ENCODE data around the gene GLIS2. TPM values are rescaled to one million over a fixed set of nuclear protein-coding genes. Genes with fewer than 3 reads are reported as not detected.

Gene GLIS2
- total RNA-seq, 1 donor from 2014 or later = 6.8 TPM

DNA sequence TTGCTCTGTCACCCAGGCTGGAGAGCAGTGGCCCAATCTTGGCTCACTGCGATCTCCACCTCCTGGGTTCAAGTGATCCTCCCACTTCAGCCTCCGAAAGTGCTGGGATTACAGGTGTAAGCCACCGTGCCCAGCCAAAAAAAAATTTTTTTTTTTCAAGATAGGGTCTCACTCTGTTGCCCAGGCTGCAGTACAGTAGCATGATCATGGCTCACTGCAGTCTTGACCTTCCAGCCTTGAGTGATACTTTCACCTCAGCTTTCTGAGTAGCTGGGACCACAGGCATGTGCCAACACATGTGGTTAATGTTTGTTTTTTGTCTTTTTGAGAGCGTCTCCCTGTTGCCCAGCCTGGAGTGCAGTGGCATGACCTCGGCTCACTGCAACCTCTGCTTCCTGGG lies 37.0 kb downstream of the GLIS2 start:
- no peak for DNase-seq

DNA sequence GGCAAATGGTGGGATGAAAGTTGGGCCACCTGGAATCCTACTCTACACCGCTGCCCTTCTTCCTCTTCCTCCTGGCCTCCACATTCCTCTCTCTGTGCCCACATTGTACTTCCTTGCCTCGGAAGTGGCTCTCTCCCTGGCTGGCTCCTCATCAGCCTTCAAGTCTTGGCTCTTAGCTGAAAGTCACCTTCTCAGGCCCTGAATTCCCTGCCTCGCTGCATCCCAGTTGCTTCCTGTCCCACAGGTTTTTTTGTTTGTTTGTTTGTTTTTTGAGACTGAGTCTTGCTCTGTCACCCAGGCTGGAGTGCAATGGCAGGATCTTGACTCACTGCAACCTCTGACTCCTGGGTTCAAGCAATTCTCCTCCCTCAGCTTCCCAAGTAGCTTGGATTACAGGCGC lies 37.8 kb downstream of the GLIS2 start:
- no peak for DNase-seq

DNA sequence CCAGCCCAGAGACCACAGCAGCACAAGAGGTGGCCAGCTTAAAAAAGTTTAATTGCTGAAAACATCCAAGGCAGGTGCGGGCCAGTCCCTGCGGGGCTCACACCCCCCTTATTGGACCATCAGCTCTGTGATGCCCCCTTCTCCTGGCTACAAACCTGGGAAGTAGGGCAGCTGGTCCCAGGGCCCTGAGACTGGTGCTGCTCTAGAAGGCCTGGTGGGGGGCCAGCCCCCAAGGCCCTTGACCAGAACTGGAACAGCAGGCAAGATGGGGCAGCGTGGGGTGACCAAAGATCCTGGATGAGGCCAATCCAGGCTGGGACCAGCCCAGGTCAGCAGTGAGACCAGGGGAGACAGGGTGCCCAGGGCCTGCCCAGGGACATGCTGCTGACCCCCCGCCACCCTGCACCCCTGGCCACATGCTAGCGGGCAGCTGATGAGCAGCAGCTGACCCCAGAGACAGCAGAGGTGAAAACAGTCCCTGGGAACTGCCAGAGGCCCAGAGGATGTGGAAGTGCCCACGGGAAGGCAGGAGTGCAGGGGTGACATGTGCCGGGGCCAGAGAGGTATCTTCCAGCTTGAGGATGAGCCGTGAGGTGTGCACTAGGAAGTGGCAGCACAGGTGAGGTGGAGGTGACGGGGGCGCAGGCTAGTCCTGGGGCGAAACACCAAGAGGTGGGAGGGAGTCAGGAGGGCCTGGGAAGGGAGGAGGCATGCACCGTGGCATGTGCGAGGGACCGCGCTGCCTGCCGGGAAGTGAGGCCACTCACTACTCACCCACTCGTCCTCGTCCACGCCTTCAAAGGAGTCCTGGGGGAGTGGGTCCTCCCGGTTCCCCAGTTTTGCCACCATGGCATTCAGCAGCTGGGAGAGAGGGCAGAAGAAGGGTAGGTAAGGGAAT lies 38.9 kb downstream of the GLIS2 start:
- no peak for DNase-seq

DNA sequence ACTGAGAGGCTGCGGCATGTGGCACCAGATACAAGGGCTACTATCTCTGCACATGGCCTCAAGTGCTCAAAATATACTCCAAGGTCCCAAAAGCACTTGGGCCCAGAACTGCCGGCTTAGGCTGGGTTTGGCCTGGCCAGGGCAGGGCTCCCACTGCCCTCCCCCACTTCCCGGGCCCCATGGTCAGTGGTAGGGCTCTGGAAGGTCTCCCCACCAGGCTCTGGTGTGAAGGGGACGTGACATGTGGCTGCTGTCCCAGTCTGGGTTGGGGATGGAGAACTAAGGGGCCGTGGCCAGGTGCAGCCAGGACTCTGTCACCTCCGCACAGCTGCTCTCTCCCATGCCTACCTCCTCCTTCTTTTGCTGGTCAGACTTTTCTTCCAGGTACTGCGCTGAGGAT lies 41.0 kb downstream of the GLIS2 start:
- DNase-seq = no peak

DNA sequence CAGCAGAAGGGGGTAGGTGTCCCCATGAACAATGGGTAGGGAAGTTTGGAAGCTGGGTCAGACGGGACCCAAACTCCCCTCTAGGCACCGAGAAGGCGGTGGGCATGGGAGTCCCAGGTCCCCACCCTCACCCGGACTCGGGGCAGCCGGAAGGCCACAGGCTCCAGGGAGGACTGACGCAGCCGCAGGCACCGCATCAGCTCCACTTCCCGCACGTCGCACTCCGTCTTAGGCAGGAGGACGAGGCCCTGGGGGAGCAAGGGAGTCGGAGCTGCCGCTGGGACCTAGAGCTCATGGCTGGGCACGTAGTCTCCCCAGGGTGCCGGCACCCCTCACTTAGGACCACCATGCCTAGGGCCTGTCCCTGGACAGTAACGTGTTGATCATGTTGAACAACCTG lies 42.4 kb downstream of the GLIS2 start:
- no peak for DNase-seq

DNA sequence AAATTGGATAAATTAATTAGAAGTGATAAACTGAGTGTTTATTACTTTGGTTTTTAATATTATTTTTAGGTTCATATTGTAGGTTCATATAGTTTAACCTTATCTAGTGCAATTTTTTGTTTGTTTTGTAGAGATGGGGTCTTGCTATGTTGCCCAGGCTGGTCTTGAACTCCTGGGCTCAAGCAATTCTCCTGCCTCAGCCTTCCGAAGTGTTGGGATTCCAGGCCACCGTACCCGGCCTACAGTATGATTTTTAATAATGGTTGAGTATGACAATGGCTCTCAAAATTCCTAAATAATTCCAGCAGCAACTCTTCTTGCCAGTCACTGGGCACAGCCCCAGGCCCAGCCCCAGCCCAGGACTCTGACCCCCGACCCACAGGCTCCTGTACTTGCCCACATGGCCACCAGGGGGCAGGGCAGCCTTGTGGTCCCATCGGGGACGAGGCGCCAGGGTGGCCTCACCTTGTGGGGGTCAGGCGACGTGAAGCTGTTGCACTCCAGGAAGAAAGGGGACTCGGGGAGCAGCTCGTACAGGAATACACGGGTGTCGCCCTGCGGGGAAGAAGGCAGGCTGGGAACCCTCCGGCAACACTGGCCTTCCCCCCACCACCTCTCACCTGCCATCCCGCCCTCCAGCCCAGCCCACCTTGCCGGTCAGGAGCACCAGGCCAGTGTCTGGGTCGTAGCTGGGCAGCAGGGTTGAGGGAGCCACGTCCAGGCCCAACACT lies 43.1 kb downstream of the GLIS2 start:
- DNase-seq = no peak

DNA sequence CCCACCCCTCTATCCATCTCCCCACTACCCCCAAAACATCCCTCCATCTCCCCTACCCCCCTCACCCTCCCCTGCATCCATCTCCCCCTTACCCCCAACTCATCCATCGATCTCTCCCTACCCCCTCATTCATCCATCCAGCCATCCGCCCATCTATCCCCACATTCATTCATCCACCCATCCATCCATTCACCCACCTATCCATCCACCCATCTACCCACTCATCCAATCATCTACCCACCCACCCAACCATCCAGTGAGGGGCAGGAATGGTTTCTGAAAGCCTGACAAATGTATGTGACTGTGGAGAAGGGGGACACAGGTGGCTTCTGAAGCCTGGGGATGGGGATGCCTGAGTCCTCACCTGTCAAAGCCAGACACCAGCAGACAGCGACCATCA lies 44.0 kb downstream of the GLIS2 start:
- DNase-seq = no peak

DNA sequence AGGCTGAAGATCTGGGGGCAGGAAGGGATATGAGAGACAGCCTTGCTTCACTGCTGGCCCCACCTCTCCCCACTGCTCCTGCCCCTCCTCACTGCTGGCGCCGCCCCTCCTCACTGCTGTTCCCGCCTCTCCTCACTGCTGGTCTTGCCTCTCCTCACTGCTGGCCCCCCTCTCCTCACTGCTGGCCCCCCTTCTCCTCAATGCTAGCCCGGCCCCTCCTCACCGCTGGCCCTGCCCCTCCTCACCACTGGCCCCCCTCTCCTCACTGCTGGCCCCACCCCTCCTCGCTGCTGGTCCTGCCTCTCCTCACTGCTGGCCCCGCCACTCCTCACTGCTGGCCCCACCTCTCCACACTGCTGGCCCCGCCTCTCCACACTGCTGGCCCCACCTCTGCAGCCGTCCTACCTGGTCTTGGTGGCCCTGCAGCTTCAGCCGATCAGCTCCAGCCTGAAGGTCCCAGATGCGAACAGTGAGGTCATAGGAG lies 44.7 kb downstream of the GLIS2 start:
- no peak for DNase-seq

DNA sequence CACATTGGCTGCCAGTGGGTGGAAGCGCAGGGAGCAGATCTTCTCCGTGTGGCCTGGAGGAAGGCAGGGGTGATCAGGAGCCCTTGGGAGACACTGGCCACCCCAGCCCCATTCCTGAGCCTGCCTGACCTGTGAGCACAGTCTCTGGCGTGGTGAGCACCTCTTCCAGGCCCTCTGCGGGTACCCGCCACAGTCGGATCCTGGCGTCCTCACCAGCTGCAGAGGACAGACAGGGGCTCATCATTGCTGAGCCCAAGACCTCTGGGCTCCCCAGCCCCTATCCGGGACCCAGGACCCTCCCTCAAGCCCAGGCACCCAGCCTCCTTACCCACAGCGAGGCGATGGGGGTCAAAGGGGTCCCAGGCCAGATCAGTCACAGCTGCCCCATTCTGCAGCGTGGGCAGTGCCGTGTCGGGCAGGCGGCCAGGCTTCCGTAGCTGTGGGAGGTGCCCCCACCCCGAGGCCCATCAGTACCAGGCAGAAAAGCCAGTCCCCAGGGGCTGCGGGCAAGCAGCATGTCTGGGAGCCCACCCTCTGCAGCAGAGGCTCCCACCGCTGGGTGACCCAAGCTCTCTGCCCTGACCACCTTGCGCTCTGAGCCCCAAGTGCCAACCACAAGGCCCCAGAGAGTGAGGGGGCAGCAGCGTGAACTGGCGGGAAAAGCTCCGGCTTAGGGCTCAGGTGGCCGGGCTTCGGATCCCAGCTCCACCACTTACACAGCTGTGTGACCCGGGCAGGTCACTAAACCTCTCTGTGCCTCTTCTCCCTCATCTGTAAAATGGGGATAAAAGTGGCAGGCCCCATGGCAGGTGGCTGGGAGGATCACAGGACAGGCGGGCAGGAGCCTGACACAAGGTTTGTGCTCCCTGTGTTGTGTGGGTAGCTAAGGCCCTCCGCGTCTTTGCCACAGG lies 45.4 kb downstream of the GLIS2 start:
- DNase-seq = no peak

DNA sequence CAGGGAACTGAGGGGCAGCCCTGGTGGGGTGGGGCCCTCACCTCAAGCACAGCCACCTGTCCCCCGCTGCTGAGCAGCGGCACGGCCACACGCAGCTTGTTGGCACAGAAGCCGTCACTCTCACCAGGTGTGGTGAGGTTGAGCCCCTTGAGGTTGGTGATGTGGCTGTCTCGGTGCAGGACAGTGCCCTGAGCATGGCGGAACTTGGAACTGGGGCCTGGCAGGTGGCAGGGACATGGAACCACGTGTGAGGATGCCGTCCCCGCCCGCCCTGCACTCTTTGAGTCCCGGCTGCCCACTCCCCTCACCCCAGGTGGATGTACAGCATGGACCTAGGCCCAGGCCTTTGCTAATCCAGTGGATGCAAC lies 46.1 kb downstream of the GLIS2 start:
- DNase-seq = no peak

DNA sequence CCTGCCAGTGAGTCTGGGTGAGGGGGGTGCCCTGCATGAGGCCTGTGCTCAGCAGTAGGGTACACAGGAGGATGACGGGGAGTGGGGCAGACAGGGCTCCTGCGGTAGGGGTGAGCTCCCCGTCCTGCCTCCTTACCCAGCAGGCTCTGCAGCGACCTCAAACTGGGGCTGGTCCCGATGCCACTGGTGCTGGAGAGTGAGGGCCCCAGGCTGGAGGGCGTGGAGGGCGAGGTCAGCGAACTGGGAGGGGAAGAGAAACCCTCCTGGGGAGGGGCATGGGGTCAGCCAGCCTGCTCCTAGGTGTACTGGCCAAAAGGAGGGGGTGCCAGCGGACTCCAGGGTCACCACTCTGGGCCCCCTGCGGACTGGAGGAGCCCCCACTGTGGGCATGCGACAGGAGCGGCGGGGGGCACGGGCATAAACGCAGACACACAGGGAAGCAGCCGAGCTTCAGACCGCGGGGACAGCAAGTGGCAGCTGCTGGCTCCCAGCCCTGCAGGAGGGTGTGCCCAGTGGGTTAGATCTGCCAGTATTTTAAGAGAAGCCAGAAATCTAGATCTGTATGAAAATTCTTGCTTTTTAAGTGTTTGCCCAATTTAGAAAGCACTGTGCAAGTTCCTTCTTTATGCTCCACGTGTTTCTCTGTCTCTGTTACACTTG lies 46.7 kb downstream of the GLIS2 start:
- DNase-seq = peak; percentile 65

DNA sequence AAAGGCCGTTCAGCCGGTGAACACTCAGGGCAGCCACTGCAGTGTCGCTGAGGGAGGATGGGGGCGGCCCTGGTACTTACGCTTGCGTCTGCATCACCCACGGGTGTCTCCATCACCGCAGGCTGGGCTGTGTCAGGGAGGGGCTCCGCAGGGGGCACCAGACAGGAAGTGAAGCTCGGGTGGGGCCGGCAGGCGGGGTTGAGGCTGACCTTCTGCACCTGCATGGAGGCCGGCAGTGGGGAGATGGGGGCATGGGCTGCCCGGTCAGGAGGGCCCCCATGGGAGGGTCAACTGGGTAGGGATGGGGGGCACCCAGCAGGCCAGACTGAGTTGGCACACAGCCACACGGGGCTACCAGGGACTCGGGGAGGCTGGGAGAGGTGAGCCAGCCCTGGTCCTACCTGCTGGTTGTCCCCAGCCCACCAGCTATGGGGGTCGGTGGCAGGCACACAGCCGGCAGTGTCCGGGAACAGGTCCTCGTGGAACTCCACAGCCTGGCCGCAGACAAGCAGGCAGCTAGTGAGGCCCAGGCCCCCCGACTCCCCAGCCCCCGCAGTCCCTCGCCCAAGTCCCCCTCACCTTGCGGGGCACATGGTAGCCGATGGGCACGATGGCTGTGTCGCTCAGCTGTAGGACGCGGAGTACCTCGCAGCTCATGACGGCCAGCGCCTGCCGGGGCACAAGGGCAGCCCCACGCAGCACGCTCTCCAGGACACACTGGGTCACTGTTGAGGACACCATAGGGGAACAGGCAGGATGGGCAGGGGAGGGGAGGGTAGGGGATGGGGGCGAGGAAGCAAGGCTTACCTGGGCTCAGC lies 48.5 kb downstream of the GLIS2 start:
- no peak for DNase-seq

DNA sequence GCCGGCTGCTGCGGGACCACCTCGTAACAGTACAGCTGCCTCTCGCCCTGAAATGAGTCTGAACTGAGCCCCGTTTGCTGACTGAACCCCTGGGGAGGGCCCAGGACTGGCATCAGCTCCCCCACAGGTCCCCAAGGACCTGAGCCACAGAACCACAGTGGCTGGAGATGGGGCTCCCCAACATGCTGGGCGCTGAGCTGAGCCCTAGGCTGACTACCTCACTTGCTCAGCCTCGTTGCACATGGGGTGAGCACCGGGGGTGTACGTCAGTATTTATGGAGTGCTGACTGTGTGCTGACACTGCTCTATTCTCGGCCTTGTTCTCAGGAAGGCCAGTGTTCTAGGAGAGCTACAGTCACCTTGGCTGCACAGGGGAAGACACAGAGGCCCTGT lies 49.1 kb downstream of the GLIS2 start:
- no peak for DNase-seq

DNA sequence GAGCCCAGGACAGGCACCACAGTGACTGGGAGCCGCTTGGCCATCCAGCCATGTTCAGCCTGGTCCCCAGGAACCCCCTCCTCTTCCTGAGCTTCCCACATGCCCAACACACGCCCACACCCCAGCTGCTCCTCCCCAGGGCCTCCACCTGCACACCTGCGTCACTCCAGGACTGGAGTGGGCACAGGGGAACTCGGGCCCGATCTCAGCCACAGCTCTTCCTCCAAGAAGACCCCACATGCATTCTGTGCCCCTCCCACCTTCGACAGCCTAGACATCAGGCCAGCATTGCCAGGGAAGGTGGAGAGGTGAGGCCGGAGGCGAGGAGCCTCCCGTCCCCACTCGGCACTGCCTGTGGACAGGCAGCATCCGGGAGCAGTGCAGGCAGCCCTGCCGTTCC lies 49.7 kb downstream of the GLIS2 start:
- no peak for DNase-seq

DNA sequence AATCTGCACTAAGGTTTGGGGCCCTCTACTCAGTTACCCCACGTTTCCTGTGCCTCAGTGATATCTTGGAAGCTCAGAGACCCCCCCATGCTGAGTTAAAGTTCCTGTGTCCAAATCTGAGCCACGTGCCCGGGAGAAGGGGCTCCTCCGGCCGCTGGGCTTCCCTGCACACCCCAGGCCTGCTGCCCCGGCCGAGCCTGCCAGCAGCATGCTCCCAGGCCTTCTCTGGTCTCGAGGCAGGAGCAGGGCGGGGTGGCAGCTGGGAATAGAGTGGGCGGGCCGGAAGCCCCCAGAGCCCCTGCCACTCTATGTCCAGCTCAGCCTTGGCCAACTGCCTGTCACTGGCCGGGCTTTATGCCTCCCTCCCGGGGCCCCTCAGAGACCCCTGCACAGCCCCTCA lies 50.1 kb downstream of the GLIS2 start:
- no peak for DNase-seq

DNA sequence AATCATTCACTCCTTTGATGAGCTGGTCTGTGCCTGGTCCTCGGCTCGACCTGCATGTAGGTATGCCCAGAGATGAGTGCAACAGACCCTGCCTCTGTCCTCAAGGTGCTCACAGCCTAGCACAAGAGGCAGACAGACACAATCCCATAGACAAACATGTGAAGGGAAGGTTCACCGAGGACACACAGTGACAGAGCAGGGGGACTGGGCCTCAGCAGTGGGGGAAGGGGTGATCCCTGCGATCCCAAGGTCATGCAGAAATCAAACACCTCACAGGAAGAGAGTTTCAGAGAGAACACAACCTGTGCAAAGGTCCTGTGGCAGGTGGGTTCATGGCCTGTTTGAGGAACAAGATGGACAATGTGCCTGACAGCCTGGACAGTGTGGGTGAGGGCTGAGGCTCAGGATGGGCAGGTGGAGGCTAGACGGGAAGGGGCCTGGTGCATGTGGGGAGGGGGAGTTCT lies 51.6 kb downstream of the GLIS2 start:
- no peak for DNase-seq

DNA sequence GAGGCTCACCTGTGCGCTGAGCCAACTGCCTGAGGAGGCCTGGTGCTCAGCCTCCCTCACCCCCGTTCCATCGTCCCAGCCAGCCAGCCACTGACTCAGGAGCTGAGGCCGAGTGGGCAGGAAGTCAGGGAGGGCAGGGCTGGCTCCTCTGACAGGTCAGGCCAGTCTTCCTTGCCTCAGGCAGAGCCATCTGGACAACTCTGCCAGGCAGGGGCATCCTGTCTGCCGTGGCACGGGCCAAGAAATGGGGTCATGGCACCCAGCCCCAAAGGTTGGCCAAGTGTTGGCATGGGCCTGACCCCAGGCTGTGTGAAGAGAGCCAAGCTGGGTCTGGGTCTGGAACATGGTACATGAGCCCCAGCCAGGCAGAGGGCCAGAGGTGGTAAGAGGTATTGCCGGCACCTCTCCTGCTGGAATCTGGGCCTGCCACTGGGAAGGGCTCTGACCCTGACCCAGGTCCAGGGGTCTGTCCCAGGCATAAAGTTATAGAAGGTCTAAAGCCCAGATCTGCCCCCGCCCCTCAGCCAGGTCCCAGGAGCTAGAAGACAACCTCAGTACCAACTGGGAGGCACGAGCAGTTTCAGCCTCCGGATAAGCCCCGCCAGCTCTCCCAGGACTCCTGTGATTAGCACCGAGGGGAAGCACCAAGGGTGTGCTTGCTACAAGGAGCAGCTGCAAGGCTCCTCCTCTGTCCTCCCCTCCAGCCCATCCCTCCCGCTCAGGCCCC lies 53.3 kb downstream of the GLIS2 start:
- DNase-seq = no peak

DNA sequence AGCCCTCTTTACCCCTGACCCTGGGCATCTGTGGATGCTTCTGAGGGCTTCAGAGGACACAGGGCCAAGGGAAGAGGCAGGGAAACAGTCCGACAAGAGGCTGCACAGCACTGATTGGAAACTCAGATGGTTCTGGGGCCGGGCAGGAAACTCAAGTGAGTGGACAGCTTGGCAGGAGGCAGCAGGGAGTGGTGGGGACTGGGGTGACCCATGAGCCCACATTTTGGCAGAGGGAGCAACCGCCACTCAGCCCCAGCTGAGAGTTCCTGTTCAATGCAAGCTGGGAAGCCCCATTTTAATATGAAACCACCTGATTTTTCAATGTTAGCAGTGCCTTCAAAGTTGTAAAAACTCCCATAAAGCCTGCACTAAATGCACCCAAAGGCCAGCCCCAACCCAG lies 54.3 kb downstream of the GLIS2 start:
- DNase-seq = no peak

DNA sequence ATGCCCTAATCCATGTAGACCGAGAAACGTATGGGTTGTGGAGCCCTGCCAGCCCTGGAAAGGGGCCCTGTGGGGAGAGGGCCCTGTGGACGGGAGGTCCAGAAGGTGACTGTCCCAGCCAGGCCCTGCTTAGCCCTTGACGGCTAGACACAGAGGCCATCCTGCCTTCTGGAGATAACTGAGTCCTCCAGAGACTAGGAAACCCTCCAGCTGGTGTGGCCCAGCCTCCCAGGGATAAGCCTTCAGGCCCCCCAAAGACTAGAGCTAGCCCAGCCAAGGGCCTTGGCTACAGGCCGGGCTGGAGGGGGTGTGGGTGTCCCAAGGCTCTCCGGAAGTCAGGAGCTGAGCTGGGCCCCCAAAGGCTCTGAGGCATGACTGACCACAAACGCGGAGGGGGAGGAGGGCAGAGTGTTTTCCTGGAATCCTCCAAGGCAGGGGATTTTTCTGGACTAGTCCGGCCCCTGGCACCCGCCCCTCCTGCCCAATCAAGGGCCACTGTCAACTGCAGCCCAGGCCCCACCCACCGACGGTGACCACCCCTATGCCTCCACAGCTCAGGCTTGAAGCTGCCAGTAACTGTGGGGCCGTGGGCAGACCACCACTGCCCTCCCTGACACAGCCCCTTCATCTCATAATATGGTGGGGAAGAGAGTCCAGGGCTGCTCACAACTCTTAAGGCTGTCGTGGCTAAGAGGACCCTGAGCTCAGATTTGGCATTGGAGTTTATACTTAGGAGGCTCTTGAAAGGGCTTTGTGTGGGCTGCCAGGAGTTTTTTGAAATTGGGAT lies 54.9 kb downstream of the GLIS2 start:
- DNase-seq = no peak

Measured in tongue (tissue), 2 donors.